GM19035 (cell line): ENCODE measurements around the gene CCDC146.
"Not testable (repeated sequence)": the region's sequence is repeated elsewhere in the genome, so short reads cannot be mapped to it uniquely, and the experiment has no call there.

Experiments used
- ATAC-seq: cut with Tn5 transposase; IDR thresholded peaks from one replicate; pipeline ENCODE4 v1.9.1; 2021; ENCODE audit not compliant: unreplicated experiment

CCDC146 gene

GRCh38 chr7:77327067-77327931 lies 204.9 kb downstream of the CCDC146 start:
- ATAC-seq = no peak

- no peak for ATAC-seq
Measured at GRCh38 chr7:77327932-77328628, 205.7 kb downstream of the CCDC146 start.

DNA sequence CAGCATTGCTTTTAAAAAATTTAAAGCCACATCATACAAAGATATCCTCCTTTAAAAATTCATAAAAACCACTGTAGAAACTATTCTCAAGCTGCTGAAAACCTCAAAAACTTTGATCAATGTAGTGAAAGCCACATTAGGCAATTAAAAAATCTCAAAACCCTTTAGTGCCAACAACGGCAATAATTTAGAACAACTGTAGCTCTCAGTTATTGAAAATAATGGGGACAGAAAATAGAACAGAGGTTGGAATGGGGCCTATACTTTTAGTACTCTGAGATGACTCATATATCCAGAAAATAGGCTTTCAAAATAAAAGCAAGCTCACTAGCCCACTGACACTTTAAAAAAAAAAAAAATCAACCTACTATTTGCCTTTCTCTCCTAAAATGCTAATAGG lies 206.3 kb downstream of the CCDC146 start:
- no peak for ATAC-seq

DNA sequence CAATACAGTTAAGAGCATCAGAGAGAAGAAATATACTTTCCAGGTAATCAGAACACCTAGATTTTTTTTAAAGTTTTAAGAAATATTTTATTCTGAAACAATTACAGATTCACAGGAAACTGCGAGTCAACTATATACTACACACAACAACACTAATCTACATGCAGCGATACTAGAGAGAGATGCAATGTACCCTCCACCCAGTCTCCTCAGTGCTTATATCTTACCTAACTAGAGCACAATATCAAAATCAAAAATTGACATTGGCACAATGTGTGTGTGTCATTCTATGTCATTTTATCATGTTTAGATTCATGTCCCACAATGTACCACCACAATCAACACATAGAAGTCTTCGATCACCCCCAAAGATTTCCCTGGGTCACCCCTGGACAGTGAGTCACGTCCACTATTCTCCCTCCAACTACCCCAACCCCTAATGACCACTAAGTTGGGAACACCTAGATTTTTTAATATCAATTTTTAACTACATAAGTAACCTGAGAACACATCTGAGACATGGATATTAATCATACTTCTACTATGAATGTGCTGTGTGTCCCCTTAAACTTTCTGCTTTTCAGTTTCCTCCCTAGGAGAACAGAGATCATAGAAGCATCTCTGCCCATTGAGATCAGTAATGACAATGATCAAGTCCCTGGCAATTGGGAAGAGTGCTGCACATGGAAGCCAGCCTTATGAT lies 207.2 kb downstream of the CCDC146 start:
- peak; percentile 12 for ATAC-seq

DNA sequence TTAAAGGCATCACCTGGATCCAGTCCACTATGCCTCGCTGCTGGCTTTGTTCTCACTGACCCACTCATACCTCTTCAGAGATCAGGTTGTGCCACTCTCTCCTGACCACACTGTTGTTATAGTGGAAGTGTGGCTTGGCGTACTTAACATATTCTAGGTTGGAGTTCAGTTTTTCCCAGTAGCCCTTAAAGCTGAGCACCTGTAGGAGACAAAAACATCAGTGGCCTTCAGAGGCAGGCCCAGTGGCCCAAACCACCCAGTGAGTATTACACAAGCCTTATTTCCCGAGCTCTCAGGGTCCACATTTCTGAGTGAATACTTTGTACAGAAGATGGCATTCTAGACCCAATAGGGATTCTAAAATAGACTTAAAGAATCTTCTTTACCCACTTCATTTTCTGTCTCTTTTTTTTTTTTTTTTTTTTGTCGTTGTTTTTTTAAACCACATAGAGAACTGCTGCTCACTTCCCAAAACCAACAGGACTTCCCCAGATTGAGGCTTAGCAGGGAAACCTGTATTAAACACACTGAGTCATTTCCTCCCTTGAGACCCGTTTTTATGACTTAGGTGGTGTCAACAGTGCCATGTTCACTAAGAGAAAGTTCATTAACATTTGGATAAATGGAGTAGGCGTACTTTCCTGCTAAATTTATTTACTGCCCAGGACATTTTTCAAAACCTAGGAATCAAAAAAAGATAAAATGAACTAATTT lies 207.9 kb downstream of the CCDC146 start:
- peak; percentile 57 for ATAC-seq

DNA sequence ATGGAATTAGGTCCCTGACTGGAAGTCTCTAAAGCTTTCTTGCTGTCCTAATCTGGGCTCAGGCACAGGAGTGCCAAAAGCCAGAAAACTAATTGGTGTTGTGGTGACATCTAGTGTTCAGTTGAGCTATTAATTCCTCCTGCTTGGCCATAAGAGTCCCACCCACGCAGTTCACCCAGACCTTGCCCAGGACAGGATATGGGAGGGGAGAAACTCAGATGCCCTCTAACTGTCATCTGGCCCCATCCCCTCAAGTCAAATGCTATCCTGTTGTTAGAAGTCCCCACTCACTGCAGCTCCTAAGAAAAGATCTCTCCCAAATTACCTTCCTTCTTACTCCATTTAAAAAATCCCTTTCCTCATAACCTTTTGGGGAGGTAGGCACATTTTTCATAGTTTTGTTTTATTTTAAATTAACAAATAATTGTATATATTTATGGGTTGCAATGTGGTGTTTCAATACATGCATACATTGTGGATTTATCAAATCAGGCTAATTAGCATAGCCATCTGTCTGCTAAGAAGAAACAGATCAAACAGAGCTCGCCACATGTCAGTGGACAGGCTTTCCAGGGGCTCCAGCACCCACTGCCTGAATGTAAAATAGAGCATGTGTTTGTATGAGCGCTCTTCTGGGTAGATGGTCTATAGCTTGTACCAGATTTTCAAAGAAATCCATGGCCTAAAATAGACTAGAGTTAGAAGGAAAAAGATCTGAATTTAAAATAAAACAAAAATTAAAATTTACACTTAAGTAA lies 209.7 kb downstream of the CCDC146 start:
- ATAC-seq = peak; percentile 82

- not testable (repeated sequence) for ATAC-seq
Measured at GRCh38 chr7:77334039-77334438, 211.6 kb downstream of the CCDC146 start.

DNA sequence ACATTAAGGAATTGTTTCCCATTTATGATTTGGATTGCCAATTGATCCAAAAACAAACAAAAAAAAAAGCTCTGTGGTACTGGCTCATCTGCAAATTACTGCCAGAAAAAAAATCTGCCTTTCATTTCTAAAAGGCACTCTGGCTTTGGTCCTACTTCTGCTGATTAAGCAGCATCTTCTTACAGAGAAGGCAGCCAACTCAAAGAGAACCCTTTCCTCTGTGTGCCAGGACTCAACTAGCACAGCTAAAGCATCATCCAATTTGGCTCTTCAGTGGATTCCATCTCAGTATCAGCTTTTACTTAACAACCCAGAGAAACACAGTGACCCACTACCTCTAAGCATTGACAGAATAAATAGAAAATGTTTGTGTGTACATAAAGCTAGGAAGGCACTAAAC lies 213.2 kb downstream of the CCDC146 start:
- ATAC-seq = no peak

- ATAC-seq = no peak
Measured at GRCh38 chr7:77337456-77337990, 215.1 kb downstream of the CCDC146 start.

- no peak for ATAC-seq
Measured at GRCh38 chr7:77338260-77338659, 215.8 kb downstream of the CCDC146 start.

DNA sequence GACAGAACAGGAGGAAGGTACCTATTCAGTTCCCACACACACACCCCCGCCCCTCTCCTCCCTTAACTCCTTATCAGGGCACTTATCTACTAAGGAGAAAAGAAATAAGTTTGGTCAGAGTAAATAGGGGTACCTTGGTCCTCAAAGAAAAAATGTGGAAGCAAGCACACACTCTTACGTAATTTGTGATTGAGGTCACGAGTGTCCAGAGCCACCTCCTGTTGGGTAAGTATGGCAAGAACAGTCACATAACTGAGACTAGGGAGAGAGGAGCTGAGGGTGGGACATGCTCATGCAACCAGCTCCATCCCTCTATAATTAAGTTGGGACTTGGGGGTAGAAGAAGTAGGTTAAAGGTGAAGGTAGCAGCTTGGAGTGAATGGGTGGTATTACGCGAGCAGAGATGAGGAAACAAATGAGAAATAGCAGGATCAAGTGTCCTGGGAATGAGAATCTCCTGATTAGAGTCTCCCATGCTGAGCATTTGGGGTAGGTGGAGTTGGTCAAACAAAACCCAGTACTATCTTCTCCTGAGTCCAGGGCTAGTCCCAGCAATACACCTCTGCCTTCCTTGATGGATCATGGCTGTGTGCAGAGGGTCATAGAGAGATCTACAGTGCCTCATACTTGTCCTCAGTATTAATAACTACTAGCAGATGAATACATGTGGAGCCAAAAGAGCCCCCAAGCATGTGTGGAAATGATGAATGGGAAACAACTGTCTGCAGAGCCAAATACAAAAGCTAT lies 216.6 kb downstream of the CCDC146 start:
- no peak for ATAC-seq

- ATAC-seq = no peak
Measured at GRCh38 chr7:77339726-77340125, 217.3 kb downstream of the CCDC146 start.
